Stimulated activated memory B cell treated with anti-CD40 and anti-IgM and Interleukin-4, amounts not matched to agents 10 μg/mL and 1 μg/mL and 100 μg/mL, for 72 hours (primary cell): ENCODE measurements around the gene WDFY3.

Experiments
- ATAC-seq: fragments of 150-1000 bp; cut with Tn5 transposase; 2 replicates; pipeline ENCODE4 v1.10.0; 2021
- H3K27ac Mint-ChIP-seq: one replicate; pipeline ENCODE4 v1.8.0; 2022; ENCODE audit warnings: mild to moderate bottlenecking, mixed read lengths
- H3K27me3 Mint-ChIP-seq: one replicate; pipeline ENCODE4 v1.8.0; 2022; ENCODE audit warnings: mixed read lengths
- H3K36me3 Mint-ChIP-seq: one replicate; pipeline ENCODE4 v1.8.0; 2022; ENCODE audit warnings: mixed read lengths
- H3K4me1 Mint-ChIP-seq: one replicate; pipeline ENCODE4 v1.8.0; 2022; ENCODE audit warnings: mixed read lengths
- H3K4me3 Mint-ChIP-seq: one replicate; pipeline ENCODE4 v1.8.0; 2022; ENCODE audit warnings: mild to moderate bottlenecking, moderate library complexity, mixed read lengths
- H3K9me3 Mint-ChIP-seq: one replicate; pipeline ENCODE4 v1.8.0; 2022; ENCODE audit warnings: mixed read lengths

Gene WDFY3

DNA sequence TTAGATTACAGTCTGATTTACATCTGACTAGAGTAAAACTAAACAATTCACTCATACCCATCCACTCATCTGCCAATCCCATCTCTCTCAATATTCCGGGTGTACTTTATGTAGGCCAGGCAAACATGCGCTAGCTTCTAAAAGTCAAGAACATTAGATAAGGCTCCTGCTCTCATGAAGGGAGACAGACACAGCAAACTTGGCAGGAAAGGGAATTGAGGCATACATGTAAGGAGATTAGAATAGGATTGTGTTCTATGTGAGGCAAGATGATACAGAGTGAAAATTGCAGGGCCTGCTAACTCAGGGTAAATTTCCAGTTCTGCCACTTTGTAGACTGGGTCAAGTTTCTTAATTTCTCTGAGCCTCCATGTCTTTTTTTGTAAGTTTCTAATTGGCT, 247.8 kb downstream of the WDFY3 start:
- Mint-ChIP-seq H3K27me3 (no peaks in the 10 kb centered on the region), H3K4me3 (no peak overlapping the region), H3K4me1 (no peaks in the 10 kb centered on the region), H3K27ac (no peak overlapping the region), H3K36me3 (no peaks in the 10 kb centered on the region), H3K9me3 (no peaks in the 10 kb centered on the region)
- ATAC-seq: no peak

DNA sequence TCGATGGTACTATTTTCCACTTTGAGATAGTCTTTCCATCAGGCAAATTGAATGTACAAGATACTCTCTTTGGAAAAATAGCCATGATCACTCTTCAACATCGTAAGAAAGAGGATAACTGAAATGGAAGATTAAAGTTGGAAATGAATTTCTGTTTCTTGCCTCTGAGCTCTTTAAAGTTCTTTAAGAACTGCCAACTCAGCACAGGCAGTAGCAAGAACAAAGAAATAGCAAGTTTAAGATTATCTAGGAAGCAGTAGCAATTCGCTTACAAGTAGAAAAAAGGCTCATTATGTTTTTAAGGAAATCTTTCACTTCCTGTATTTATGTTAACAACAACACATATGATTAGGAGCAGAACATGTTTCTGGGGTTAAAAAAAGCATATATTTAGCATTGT, 255.9 kb downstream of the WDFY3 start:
- Mint-ChIP-seq H3K27me3 (no peaks in the 10 kb centered on the region), H3K4me3 (no peak overlapping the region), H3K9me3 (no peaks in the 10 kb centered on the region)

DNA sequence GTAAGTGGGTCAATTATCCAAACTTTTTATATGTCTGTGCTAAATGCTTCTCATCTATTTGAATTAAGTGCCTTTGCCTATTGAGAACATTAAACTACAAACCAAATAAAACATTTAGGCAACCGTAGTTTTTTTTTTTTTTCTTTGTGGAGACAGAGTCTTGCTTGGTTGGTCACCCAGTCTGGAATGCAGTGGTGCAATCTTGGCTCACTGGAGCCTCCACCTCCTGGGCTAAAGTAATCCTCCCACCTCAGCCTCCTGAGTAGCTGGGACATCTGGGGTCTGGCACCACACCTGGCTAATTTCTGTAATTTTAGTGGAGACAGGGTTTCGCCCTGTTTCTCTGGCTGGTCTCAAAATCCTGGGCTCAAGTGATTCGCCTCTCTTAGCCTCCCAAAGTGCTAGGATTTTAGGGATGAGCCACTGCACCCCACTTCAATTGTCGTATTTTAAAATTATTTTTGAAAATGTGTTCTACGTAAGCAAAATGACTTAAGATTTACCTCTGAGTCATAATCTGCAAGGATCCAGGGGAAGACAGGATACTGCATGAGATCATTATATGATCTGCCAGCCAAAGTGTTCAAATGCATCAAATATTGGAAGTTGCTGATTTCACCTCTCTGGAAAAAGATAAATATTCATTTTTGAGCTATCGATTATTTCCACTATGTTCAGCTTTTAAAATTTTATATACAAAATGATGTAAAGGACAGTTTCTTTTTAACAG, 257.9 kb downstream of the WDFY3 start:
- Mint-ChIP-seq H3K27me3 (no peaks in the 10 kb centered on the region), H3K9me3 (no peaks in the 10 kb centered on the region), H3K27ac (no peak overlapping the region), H3K4me1 (no peaks in the 10 kb centered on the region), H3K36me3 (no peaks in the 10 kb centered on the region), H3K4me3 (no peak overlapping the region)
- ATAC-seq: no peak

More for the DNA sequence above, 255.9 kb downstream of the WDFY3 start:
- Mint-ChIP-seq H3K4me1 (no peaks in the 10 kb centered on the region), H3K27ac (no peak overlapping the region), H3K36me3 (no peaks in the 10 kb centered on the region)
- no peak for ATAC-seq

DNA sequence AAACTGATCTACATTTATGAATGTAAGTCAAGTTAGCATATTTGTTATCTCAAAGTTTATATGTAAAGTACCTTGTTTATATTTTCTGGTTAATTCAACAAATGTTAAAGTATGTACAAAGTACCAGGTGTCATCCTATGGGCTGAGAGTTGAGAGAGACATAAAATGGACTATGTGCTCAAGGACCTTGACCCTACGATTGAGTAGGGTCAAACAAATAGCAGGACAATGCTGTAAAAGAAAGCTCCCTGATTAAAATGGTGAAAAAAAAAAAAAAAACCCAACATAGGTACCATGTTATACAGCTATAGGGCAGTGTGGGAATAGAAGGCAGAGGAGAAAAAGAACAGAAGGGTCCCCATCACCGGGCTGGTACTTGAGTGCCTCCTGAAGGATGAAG, 260.2 kb downstream of the WDFY3 start:
- Mint-ChIP-seq H3K36me3 (no peaks in the 10 kb centered on the region), H3K27ac (no peak overlapping the region), H3K4me1 (no peaks in the 10 kb centered on the region), H3K4me3 (no peak overlapping the region), H3K27me3 (no peaks in the 10 kb centered on the region), H3K9me3 (no peaks in the 10 kb centered on the region)
- no peak for ATAC-seq

DNA sequence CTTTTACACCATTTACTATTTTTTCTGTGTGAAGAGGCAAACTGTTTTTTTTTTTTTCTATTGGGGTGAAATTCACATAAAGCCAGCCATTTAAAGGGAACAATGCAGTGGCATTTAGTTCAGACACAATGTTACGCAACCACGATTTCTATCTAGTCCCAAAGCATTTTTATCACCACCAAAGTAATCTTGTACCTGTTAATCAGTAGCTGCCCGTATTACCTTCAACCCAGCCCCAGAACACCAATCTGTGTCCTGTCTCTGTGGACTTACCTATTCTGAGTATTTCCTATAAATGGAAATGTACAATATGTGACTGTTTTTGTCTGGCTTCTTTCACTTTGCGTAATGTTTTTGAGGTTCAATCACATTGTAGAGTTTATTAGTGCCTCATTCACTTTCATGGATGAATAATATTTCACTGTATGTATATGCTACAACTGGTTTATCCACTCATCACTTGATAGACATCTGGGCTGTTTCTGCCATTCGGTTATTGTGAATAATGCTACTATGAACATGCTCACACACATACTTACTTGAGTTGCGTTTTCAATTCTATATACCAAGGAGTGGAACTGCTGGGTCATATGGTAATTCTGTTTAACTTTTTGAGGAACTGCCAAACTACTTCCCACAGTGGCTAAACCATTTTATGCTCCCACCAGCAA, 267.4 kb downstream of the WDFY3 start:
- Mint-ChIP-seq H3K4me1 (no peaks in the 10 kb centered on the region), H3K27ac (no peak overlapping the region), H3K36me3 (no peaks in the 10 kb centered on the region), H3K4me3 (no peak overlapping the region), H3K9me3 (no peaks in the 10 kb centered on the region), H3K27me3 (no peaks in the 10 kb centered on the region)
- no peak for ATAC-seq

DNA sequence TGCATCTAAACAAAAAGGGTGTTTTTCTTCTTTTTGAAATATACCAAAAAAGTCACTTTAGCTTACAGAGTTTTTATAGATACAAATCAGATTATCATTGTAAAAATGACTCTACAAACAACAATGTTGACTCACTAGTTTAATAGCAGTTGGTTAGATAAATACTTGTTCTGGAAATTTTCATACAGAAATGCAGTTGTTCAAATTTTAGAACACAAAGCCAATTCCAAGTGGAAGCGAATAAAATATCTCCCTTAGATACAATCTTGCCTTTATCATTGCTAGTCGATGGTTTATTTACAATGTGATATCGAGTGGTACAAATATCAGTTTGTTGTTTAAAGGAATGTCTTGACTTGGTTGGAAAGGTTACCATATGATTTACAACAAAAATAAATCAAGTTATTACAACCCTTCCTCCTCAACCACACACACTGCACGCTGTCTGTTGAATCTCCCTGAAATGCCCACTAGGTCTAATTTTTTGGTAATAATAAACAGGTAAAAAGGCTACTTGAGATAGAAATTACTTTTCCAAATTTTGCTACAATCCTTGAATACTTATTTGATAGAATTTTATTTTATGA, 268.8 kb downstream of the WDFY3 start:
- H3K4me3 Mint-ChIP-seq: no peak overlapping the region
- no peak overlapping the region for H3K27ac Mint-ChIP-seq
- no peaks in the 10 kb centered on the region for H3K4me1 Mint-ChIP-seq
- ATAC-seq: no peak
- H3K9me3 Mint-ChIP-seq: no peaks in the 10 kb centered on the region
- no peaks in the 10 kb centered on the region for H3K36me3 Mint-ChIP-seq
- H3K27me3 Mint-ChIP-seq: no peaks in the 10 kb centered on the region

DNA sequence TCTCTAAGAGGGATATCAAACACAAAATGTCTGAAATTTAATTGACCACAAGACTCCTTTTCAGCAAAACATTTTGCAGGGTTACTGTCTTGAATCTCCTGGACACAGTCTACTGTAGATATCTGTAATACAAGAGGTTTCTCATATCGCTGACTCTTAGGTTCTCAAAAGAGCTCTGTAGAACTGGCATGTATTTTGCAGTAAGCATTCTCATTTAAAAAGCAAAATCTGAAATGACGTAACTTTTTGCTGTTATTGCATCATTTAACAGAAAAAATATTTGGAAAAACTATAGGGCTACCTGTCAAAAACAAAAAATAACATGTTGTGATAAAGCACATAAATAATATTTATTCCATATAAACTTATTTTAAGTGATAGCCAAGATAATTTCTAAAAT, 269.3 kb downstream of the WDFY3 start:
- no peak for ATAC-seq
- Mint-ChIP-seq H3K9me3 (no peaks in the 10 kb centered on the region), H3K36me3 (no peaks in the 10 kb centered on the region), H3K27ac (no peak overlapping the region), H3K4me3 (no peak overlapping the region), H3K4me1 (no peaks in the 10 kb centered on the region), H3K27me3 (no peaks in the 10 kb centered on the region)

DNA sequence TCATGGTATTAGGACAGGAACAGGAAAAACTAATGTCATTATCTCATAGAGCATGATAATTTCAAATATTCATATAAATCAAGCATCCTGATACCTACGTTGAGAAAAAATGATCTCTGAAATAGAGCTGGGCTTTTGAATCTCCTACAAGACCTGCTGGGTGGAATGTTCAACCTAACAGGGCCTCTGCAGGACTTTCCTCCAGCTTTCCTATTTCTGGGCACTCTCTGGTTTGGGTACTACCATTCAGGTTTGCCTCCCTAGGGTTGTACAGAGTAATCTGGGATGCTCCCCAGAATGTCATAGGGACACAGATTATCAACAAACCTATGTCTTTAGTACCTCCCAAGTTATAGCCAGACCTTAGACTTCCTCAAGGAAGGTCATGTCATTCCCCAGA, 274.7 kb downstream of the WDFY3 start:
- Mint-ChIP-seq H3K27ac (no peak overlapping the region), H3K27me3 (no peaks in the 10 kb centered on the region), H3K36me3 (no peaks in the 10 kb centered on the region), H3K9me3 (no peaks in the 10 kb centered on the region), H3K4me3 (no peak overlapping the region), H3K4me1 (no peaks in the 10 kb centered on the region)
- no peak for ATAC-seq

DNA sequence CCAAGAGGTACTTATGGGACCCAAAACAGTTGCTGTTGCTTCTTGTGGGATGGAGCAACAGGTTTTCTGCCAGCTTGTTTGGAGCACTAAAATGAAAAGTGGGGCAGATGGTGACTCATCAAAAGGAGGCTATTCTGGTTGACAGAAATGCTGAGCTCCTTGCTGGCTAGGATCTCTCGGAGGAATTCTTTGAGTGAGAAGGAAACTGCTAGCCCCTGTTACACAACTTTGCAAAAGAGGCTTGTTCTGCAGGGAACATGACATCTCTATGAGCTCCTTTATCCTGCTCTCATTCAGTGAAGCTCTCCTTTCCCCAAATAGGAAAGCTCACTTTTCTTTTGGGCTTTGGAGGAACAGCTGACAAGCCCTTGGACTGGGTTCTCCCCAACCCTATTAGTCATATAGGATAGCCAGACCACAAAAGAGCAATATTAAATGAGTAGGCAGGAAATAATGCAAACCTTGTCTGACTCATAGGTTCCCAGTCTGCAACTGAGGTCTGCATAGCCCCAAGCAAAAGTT, 275.3 kb downstream of the WDFY3 start:
- H3K9me3 Mint-ChIP-seq: no peaks in the 10 kb centered on the region
- H3K4me3 Mint-ChIP-seq: no peak overlapping the region
- H3K27me3 Mint-ChIP-seq: no peaks in the 10 kb centered on the region
- no peak for ATAC-seq
- no peaks in the 10 kb centered on the region for H3K36me3 Mint-ChIP-seq
- H3K27ac Mint-ChIP-seq: no peak overlapping the region
- H3K4me1 Mint-ChIP-seq: no peaks in the 10 kb centered on the region

DNA sequence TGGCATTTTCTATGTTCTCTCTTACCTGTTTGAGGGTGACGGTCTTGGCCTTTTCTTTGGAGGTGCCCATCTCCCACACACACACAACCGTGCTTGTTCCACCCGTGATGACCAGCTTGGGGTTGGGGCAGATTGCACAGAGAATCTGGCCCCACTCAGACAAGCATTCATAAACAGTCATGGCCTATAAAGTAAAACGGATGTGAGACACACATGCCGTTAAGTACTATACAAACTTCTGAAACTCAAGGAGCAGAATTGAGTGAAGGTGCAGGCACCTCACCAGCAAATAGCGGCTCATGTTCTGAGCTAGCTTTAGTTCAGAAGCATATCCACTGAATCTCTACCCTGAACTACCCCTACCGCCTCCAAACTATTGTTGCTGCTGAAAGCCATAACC, 276.0 kb downstream of the WDFY3 start:
- no peak for ATAC-seq
- Mint-ChIP-seq H3K27me3 (no peaks in the 10 kb centered on the region), H3K4me3 (no peak overlapping the region), H3K36me3 (no peaks in the 10 kb centered on the region), H3K27ac (no peak overlapping the region), H3K4me1 (no peaks in the 10 kb centered on the region), H3K9me3 (no peaks in the 10 kb centered on the region)

DNA sequence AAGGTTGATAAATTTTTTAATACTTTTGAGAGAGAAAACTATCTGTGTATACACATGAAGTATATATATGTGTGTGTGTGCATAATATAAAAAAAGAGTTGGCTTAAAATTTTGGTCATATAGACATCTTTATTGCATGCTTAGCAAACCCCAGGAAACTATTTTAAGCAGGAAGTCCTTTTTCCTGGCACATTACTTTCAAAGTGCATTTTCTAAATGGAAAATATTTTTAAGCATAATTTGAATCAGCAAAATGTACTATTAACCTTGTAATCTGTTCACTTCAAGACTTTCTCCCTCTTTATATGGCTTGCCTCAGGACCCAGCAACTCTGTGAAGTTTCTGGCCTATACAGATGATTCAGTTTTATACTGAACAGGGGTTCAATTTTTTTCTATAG, 277.3 kb downstream of the WDFY3 start:
- Mint-ChIP-seq H3K27me3 (no peaks in the 10 kb centered on the region), H3K4me1 (no peaks in the 10 kb centered on the region), H3K36me3 (no peaks in the 10 kb centered on the region), H3K9me3 (no peaks in the 10 kb centered on the region), H3K27ac (no peak overlapping the region), H3K4me3 (no peak overlapping the region)
- ATAC-seq: no peak

DNA sequence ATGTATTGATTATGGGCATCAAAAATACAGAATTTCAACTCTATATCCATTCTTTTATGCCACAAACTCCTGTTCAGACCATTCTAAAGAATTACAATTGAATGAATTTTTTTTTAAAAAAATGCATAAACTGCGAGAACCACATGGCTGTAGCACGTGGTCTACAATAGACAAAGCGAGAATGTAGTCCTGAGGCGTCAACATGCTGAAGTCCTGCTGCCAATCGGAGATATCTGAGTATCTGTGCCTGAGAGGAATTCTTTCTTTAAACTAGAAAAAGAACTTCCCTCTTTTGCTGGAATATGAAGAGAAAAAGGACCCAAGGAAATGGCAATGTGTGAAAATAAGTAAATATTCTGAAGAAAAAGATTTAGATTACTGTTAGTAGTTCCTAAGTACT, 277.9 kb downstream of the WDFY3 start:
- Mint-ChIP-seq H3K36me3 (no peaks in the 10 kb centered on the region), H3K4me3 (no peak overlapping the region), H3K27me3 (no peaks in the 10 kb centered on the region), H3K9me3 (no peaks in the 10 kb centered on the region), H3K27ac (no peak overlapping the region), H3K4me1 (no peaks in the 10 kb centered on the region)
- no peak for ATAC-seq

DNA sequence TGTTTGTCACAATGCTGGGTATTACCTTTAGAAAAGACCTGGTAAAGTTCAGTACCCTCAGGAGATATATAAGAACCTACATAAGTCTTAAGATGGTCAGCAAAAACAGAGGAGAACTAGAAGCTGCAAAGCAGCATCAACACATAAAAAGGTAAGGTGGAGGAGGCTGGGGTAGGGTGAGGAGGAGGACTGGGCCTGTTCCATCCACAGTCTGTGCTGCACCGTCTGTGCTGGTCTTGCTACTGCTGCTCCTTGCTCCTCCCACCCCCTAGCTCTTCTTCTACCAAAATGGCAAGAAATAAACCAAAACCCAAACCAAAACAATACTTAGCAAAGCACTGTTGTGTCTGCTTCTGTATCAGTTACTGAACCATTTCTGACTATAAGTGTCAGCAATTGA, 281.4 kb downstream of the WDFY3 start:
- Mint-ChIP-seq H3K9me3 (no peaks in the 10 kb centered on the region), H3K4me1 (no peaks in the 10 kb centered on the region), H3K36me3 (no peaks in the 10 kb centered on the region), H3K27ac (no peak overlapping the region), H3K27me3 (no peaks in the 10 kb centered on the region), H3K4me3 (no peak overlapping the region)
- no peak for ATAC-seq

DNA sequence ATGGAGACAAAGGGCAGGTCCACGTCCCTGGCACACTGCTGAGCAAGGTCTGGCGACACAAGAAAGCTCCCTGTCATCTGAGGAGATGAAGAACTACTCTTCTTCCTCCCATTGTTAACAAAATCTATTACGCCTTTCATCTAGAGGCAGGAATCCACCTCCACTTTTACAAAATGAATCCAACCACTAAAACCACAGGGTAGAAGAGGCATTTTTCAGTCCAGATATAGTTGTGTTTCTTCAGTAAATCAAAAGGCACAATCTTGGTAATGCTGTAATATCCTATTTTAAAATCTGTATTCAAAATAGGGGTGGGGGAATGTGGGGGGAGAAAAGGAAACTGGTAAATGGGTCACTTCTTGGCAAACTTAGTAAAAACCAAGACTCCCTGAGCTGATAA, 282.1 kb downstream of the WDFY3 start:
- Mint-ChIP-seq H3K4me3 (no peak overlapping the region), H3K36me3 (no peaks in the 10 kb centered on the region), H3K9me3 (no peaks in the 10 kb centered on the region), H3K27ac (no peak overlapping the region), H3K27me3 (no peaks in the 10 kb centered on the region), H3K4me1 (no peaks in the 10 kb centered on the region)
- ATAC-seq: no peak

DNA sequence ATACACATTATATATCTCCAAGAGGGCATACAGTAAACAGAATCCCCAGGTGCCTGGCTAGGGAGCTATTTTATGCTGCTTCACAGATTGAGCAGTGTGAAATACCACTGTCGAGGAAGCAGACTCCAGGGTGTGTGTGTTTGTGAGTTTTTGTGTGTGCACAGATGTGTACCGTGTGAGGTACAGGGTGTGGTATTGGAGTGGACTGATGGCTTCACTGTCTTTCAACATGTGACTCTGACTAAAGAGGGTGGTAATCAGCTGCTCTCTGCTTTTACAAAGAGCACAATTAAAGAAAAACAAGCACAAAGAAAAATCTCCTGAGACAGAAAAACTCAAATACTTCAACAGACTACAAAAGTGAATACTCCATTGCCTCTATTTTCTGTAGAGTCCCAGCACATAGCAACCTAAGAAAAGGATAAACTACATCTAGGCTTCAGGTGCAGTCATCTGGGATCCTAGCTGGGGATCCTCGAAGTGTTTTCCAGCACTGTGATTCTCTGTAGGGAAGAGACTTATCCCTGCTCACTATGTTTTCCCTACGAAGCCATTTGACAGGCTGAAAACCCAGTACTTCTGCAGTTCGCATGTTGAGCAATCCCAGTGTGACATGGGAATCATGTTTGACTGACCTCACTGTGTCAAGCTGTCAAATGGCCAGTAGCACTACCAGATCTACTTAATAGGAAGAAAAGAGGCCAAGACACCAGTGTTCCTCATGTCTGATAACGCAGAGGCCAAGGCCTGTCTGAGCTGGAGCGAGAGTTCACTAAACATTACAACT, 283.2 kb downstream of the WDFY3 start:
- Mint-ChIP-seq H3K4me3 (no peak overlapping the region), H3K9me3 (no peaks in the 10 kb centered on the region), H3K4me1 (no peaks in the 10 kb centered on the region), H3K27me3 (no peaks in the 10 kb centered on the region), H3K27ac (no peak overlapping the region), H3K36me3 (no peaks in the 10 kb centered on the region)
- ATAC-seq: no peak
